ENCODE results near the gene MDN1. TPM values are rescaled to one million over a fixed set of nuclear protein-coding genes. Genes with fewer than 3 reads are reported as not detected.
"Not testable (repeated sequence)": the region's sequence is repeated elsewhere in the genome, so short reads cannot be mapped to it uniquely, and the experiment has no call there.

Gene MDN1
- total and polyA plus RNA-seq, 7 donors: 3.0 to 29.9 (median 16.5) TPM

GRCh38 chr6:89734526-89734925, 85.1 kb downstream of the MDN1 start:
- H3K9me3 ChIP-seq: no peaks in the 10 kb centered on the region
- DNase-seq: no peak
- H3K4me1 ChIP-seq: no peaks in the 10 kb centered on the region
- peaks cover 0 to 84% (median 16%) of the 10 kb centered on the region in 4 donors for H3K36me3 ChIP-seq
- no peaks in the 10 kb centered on the region for H3K27me3 ChIP-seq
- H3K4me3 ChIP-seq: no peak overlapping the region
- intact Hi-C loops (cut with DNase I): no loop called here
- H3K27ac ChIP-seq: no peak overlapping the region
- TF ChIP-seq EP300 (IDR thresholded peaks at IDR 0.05) (no peak), POLR2A (IDR thresholded peaks at IDR 0.05) (no peak), POLR2AphosphoS5 (IDR thresholded peaks at IDR 0.05) (no peak)
- TF ChIP-seq, protein P1, sequence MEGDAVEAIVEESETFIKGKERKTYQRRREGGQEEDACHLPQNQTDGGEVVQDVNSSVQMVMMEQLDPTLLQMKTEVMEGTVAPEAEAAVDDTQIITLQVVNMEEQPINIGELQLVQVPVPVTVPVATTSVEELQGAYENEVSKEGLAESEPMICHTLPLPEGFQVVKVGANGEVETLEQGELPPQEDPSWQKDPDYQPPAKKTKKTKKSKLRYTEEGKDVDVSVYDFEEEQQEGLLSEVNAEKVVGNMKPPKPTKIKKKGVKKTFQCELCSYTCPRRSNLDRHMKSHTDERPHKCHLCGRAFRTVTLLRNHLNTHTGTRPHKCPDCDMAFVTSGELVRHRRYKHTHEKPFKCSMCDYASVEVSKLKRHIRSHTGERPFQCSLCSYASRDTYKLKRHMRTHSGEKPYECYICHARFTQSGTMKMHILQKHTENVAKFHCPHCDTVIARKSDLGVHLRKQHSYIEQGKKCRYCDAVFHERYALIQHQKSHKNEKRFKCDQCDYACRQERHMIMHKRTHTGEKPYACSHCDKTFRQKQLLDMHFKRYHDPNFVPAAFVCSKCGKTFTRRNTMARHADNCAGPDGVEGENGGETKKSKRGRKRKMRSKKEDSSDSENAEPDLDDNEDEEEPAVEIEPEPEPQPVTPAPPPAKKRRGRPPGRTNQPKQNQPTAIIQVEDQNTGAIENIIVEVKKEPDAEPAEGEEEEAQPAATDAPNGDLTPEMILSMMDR (IDR thresholded peaks at IDR 0.05): no peak

GRCh38 chr6:89731924-89732567, 87.5 kb downstream of the MDN1 start:
- 94 to 97% methylated on average over 3 of the region's 3 CpGs for WGBS, 2 donors
- peaks cover 0 to 84% (median 23%) of the 10 kb centered on the region in 4 donors for H3K36me3 ChIP-seq
- H3K4me1 ChIP-seq: no peaks in the 10 kb centered on the region
- TF ChIP-seq POLR2A (IDR thresholded peaks at IDR 0.05): no peak
- no peak for TF ChIP-seq EP300 (IDR thresholded peaks at IDR 0.05)
- TF ChIP-seq, protein P1 (IDR thresholded peaks at IDR 0.05): no peak
- TF ChIP-seq POLR2AphosphoS5 (IDR thresholded peaks at IDR 0.05): no peak
- no peak for DNase-seq
- no peaks in the 10 kb centered on the region for H3K27me3 ChIP-seq
- no peaks in the 10 kb centered on the region for H3K9me3 ChIP-seq
- H3K4me3 ChIP-seq: no peak overlapping the region
- intact Hi-C loops (cut with DNase I): no loop called here
- H3K27ac ChIP-seq: no peak overlapping the region

DNA sequence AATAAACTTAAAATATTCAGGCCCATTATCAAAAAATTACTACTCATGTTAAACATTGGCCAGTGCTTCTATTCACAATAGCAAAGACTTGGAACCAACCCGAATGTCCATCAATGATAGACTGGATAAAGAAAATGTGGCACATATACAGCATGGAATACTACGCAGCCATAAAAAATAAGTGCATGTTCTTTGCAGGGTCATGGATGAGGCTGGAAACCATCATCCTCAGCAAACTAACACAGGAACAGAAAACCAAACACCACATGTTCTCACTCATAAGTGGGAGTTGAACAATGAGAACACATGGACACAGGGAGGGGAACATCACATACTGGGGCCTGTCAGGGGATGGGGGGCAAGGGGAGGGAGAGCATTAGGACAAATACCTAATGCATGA, 88.3 kb downstream of the MDN1 start:
- H3K27ac ChIP-seq; H3K4me1 ChIP-seq; H3K4me3 ChIP-seq; H3K9me3 ChIP-seq; intact Hi-C loops (cut with DNase I); H3K27me3 ChIP-seq; DNase-seq: not testable (repeated sequence)
- H3K36me3 ChIP-seq: peaks cover 0 to 84% (median 27%) of the 10 kb centered on the region in 4 donors
- 96 to 97% methylated on average over 2 of the region's 2 CpGs for WGBS, 2 donors

GRCh38 chr6:89729818-89730217, 89.8 kb downstream of the MDN1 start:
- Histone ChIP-seq H3K27ac (no peak overlapping the region), H3K27me3 (no peaks in the 10 kb centered on the region), H3K36me3 (peaks cover 0 to 84% (median 28%) of the 10 kb centered on the region in 4 donors), H3K4me1 (no peaks in the 10 kb centered on the region), H3K9me3 (no peaks in the 10 kb centered on the region), H3K4me3 (no peak overlapping the region)
- TF ChIP-seq POLR2AphosphoS5 (IDR thresholded peaks at IDR 0.05): no peak
- TF ChIP-seq EP300 (IDR thresholded peaks at IDR 0.05): no peak
- TF ChIP-seq, protein P1 (IDR thresholded peaks at IDR 0.05): no peak
- no peak for TF ChIP-seq POLR2A (IDR thresholded peaks at IDR 0.05)
- DNase-seq: no peak
- WGBS, 2 donors: 27 to 90% methylated on average over 1 of the region's 1 CpG
- intact Hi-C loops (cut with DNase I): no loop called here

DNA sequence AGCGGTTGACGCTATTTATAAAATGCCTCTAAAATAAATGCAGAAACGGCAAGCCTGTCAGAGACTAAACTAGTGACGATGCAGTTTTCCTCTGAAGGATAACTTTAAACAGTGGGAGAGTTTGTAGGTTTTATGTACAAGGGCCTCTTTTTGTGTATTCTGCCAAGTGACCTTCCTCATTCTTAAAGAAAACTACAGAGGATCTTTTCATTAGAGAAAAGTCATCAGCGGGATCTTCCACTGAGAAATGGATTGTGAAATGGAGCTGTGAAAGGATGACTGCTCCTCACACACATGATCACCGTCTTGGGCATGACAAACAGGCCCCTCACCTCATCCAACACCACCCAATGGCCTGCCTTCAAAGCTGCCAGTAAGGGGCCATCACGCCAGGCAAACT, 92.1 kb downstream of the MDN1 start:
- Histone ChIP-seq H3K4me1 (no peaks in the 10 kb centered on the region), H3K4me3 (no peak overlapping the region), H3K27me3 (no peaks in the 10 kb centered on the region), H3K9me3 (no peaks in the 10 kb centered on the region), H3K27ac (no peak overlapping the region), H3K36me3 (peaks cover 13 to 96% (median 32%) of the 10 kb centered on the region in 4 donors)
- intact Hi-C loops (cut with DNase I): no loop called here
- WGBS, 2 donors: 90 to 91% methylated on average over 7 of the region's 7 CpGs
- DNase-seq: no peak
- TF ChIP-seq POLR2A (IDR thresholded peaks at IDR 0.05) (no peak), EP300 (IDR thresholded peaks at IDR 0.05) (no peak), POLR2AphosphoS5 (IDR thresholded peaks at IDR 0.05) (no peak)
- TF ChIP-seq, protein P1 (IDR thresholded peaks at IDR 0.05): no peak

All from sigmoid colon (tissue), 7 donors.